ENCODE results near the gene GALNT3. TPM values are rescaled to one million over a fixed set of nuclear protein-coding genes. Genes with fewer than 3 reads are reported as not detected.

Gene GALNT3
- polyA plus RNA-seq, 3 donors, result 5.5 to 8.3 (median 7.5) TPM

- no peak overlapping the region for H3K27ac Mint-ChIP-seq
- peaks cover 6 to 9% of the 10 kb centered on the region in 2 donors for H3K4me1 ChIP-seq (ENCODE audit: control insufficient read depth in 1 of 2, insufficient read depth in 2 of 2, low read length in 2 of 2)
- no peaks in the 10 kb centered on the region for H3K36me3 ChIP-seq (replicated peaks in 1 of 2; ENCODE audit: control insufficient read depth in 1 of 2, insufficient read depth in 2 of 2, low read length in 2 of 2)
- H3K4me3 ChIP-seq (replicated peaks in 1 of 3; ENCODE audit: low read depth in 2 of 3, low read length in 3 of 3), result no peak overlapping the region
- H3K79me2 ChIP-seq (ENCODE audit: insufficient read depth, low read length), result no peaks in the 10 kb centered on the region
- no peaks in the 10 kb centered on the region for H3K9me3 Mint-ChIP-seq
- H3K27me3 ChIP-seq (ENCODE audit: control insufficient read depth in 2 of 2, insufficient read depth in 2 of 2, low read length in 2 of 2), result no peaks in the 10 kb centered on the region
- TF ChIP-seq, protein P1, sequence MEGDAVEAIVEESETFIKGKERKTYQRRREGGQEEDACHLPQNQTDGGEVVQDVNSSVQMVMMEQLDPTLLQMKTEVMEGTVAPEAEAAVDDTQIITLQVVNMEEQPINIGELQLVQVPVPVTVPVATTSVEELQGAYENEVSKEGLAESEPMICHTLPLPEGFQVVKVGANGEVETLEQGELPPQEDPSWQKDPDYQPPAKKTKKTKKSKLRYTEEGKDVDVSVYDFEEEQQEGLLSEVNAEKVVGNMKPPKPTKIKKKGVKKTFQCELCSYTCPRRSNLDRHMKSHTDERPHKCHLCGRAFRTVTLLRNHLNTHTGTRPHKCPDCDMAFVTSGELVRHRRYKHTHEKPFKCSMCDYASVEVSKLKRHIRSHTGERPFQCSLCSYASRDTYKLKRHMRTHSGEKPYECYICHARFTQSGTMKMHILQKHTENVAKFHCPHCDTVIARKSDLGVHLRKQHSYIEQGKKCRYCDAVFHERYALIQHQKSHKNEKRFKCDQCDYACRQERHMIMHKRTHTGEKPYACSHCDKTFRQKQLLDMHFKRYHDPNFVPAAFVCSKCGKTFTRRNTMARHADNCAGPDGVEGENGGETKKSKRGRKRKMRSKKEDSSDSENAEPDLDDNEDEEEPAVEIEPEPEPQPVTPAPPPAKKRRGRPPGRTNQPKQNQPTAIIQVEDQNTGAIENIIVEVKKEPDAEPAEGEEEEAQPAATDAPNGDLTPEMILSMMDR (IDR thresholded peaks at IDR 0.05), result no peak
- H3K9ac ChIP-seq (ENCODE audit: insufficient read depth, low read length, poor library complexity, severe bottlenecking), result no peak overlapping the region
- no peak overlapping the region for H3K27ac ChIP-seq (ENCODE audit: low read depth in 1 of 2, low read length in 2 of 2)
- no peaks in the 10 kb centered on the region for H3K27me3 Mint-ChIP-seq (ENCODE audit: low read depth in 3 of 3)
- intact Hi-C loops (cut with micrococcal nuclease), result no loop called here
- H4K20me1 ChIP-seq (ENCODE audit: insufficient read depth, low read length), result no peaks in the 10 kb centered on the region
- DNase-seq, result no peak
- WGBS (ENCODE audit: insufficient coverage), result 100% methylated on average over 1 of the region's 2 CpGs
- H3K4me3 Mint-ChIP-seq, result no peak overlapping the region
- no peaks in the 10 kb centered on the region for H3K9me3 ChIP-seq (replicated peaks in 1 of 2; ENCODE audit: control insufficient read depth in 1 of 2, insufficient read depth in 1 of 2, low read length in 2 of 2)
- H3K4me1 Mint-ChIP-seq, result peaks cover 16% of the 10 kb centered on the region
- no peak overlapping the region for H2AFZ ChIP-seq (ENCODE audit: insufficient read depth, low read depth, low read length, poor library complexity, severe bottlenecking)
- H3K4me2 ChIP-seq (replicated peaks; ENCODE audit: extremely low read depth, low read length, poor library complexity, severe bottlenecking), result no peak overlapping the region
- no peaks in the 10 kb centered on the region for H3K36me3 Mint-ChIP-seq
These were observed 26.2 kb upstream of the GALNT3 start for GRCh38 chr2:165820296-165820695.

GRCh38 chr2:165818920-165819319, 24.9 kb upstream of the GALNT3 start:
- Histone ChIP-seq H3K27ac (ENCODE audit: low read depth in 1 of 2, low read length in 2 of 2) (no peak overlapping the region), H4K20me1 (ENCODE audit: insufficient read depth, low read length) (no peaks in the 10 kb centered on the region), H3K4me1 (ENCODE audit: control insufficient read depth in 1 of 2, insufficient read depth in 2 of 2, low read length in 2 of 2) (peaks cover 12 to 16% of the 10 kb centered on the region in 2 donors), H3K79me2 (ENCODE audit: insufficient read depth, low read length) (no peaks in the 10 kb centered on the region), H3K9ac (ENCODE audit: insufficient read depth, low read length, poor library complexity, severe bottlenecking) (no peak overlapping the region), H3K4me3 (replicated peaks in 1 of 3; ENCODE audit: low read depth in 2 of 3, low read length in 3 of 3) (no peak overlapping the region), H3K9me3 (replicated peaks in 1 of 2; ENCODE audit: control insufficient read depth in 1 of 2, insufficient read depth in 1 of 2, low read length in 2 of 2) (no peaks in the 10 kb centered on the region), H3K36me3 (replicated peaks in 1 of 2; ENCODE audit: control insufficient read depth in 1 of 2, insufficient read depth in 2 of 2, low read length in 2 of 2) (no peaks in the 10 kb centered on the region), H3K4me2 (replicated peaks; ENCODE audit: extremely low read depth, low read length, poor library complexity, severe bottlenecking) (no peak overlapping the region), H3K27me3 (ENCODE audit: control insufficient read depth in 2 of 2, insufficient read depth in 2 of 2, low read length in 2 of 2) (no peaks in the 10 kb centered on the region), H2AFZ (ENCODE audit: insufficient read depth, low read depth, low read length, poor library complexity, severe bottlenecking) (no peak overlapping the region)
- Mint-ChIP-seq H3K27ac (no peak overlapping the region), H3K36me3 (no peaks in the 10 kb centered on the region), H3K27me3 (ENCODE audit: low read depth in 3 of 3) (no peaks in the 10 kb centered on the region), H3K4me3 (no peak overlapping the region), H3K4me1 (peaks cover 21% of the 10 kb centered on the region), H3K9me3 (no peaks in the 10 kb centered on the region)
- TF ChIP-seq, protein P1 (IDR thresholded peaks at IDR 0.05), result no peak
- intact Hi-C loops (cut with micrococcal nuclease), result no loop called here
- no CpG with 5 or more reads among the region's 1 CpG for WGBS (ENCODE audit: insufficient coverage)
- no peak for DNase-seq
